ENCODE measurements around the gene DELE1.
A peak's percentile ranks its signal among the peaks of the same experiment; 100 is the strongest.

DELE1 gene, protein sequence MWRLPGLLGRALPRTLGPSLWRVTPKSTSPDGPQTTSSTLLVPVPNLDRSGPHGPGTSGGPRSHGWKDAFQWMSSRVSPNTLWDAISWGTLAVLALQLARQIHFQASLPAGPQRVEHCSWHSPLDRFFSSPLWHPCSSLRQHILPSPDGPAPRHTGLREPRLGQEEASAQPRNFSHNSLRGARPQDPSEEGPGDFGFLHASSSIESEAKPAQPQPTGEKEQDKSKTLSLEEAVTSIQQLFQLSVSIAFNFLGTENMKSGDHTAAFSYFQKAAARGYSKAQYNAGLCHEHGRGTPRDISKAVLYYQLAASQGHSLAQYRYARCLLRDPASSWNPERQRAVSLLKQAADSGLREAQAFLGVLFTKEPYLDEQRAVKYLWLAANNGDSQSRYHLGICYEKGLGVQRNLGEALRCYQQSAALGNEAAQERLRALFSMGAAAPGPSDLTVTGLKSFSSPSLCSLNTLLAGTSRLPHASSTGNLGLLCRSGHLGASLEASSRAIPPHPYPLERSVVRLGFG

DNA sequence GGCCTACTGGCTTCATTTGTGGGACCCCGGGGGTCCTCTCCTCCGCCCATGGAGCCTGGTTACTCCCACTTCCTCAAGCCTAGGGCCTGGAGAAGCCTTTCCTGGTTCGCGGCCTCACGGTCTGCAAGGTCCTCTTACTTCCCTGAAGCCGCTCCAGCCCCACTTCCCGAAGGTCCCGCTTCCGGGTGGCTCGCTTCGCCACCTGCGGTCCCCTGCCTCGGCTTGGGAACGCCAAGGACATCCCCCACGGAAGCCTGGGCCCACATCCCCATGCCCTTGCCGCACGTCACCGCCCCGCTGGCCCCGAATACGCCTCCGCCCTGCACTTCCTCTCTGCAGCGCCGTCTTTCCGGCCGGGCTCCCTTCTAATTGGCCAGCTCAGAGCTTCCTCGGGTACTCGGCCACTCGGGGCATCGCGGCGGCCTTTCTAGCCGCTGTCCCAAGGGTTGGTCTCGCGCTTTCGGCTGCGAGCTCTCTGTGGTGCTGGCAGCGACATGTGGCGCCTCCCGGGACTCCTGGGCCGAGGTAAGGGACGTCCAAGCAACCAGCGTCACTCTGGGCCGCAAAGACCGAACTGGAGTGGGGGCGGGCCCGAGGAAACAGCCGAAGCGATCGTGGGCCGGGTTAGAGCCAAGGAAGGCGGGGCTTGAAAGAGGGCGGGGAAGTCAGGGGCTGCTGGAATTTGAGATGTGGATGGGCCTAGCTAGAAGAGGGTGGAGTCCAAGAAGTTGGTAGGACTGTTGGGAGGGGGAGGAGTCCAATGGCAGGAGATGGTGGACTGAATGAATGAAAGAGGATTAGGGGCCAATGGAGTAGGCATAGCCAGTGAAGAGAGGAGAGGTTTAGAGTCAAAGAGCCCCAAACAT, at the start of gene DELE1:
Gene DELE1, plus strand, starts transcription at position 424 of the 866 bp plus-strand sequence. Its CDS starts 71 bp downstream, at position 495.
- DNase-seq = peak; percentile 98

DNA sequence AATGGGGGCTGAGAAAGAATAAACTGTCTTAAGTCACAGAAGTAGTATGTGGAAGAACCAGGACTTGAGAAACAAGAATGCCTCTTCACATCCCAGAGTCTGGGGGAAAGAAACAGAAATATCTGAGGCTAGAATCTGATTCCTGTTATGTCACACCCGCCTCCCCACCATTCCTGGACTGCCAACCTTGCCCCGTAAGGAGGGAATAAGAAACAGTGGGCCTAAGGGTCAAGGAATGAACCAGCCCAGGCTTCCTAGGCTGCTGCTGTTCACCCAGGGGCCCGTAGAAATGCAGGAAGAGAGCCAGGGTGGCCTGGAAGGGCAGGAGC, 49.8 kb upstream of the DELE1 start:
- no peak for DNase-seq

DNA sequence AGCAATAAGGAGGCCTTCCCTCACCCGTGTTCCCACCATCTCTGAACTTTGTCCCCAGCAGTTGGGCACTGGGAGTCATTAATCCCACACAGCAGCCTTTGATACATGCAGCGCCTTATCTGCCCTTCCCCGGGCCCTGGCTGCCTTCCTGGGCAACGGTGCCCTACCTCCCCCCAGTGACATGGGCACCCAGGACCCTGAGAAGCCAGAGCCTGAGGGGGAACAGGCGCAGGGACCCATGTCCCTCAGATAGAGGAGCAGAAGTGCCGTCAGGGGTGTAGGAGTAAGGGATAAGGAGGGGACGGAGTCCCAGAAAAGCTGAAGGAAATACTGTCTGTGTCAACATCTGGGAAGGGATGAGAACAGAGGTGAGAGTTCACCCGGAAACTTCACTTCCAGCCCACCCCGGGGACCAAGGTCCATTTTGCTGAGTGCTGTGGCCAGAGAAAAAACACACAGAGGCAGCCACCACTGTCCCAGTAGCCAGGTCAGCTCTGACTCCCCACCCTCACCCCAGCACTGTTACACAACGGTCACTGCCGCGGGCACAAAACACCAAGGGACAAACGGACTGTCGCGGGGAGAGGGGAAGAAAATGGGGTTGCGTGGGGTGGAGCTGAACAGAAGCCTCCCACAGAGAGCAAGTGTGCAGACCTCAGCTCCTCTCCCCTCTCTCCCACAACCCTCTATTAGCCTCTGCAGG, 49.3 kb upstream of the DELE1 start:
- DNase-seq = no peak

GRCh38 chr5:141875022-141875740, 48.5 kb upstream of the DELE1 start:
- DNase-seq = no peak

DNA sequence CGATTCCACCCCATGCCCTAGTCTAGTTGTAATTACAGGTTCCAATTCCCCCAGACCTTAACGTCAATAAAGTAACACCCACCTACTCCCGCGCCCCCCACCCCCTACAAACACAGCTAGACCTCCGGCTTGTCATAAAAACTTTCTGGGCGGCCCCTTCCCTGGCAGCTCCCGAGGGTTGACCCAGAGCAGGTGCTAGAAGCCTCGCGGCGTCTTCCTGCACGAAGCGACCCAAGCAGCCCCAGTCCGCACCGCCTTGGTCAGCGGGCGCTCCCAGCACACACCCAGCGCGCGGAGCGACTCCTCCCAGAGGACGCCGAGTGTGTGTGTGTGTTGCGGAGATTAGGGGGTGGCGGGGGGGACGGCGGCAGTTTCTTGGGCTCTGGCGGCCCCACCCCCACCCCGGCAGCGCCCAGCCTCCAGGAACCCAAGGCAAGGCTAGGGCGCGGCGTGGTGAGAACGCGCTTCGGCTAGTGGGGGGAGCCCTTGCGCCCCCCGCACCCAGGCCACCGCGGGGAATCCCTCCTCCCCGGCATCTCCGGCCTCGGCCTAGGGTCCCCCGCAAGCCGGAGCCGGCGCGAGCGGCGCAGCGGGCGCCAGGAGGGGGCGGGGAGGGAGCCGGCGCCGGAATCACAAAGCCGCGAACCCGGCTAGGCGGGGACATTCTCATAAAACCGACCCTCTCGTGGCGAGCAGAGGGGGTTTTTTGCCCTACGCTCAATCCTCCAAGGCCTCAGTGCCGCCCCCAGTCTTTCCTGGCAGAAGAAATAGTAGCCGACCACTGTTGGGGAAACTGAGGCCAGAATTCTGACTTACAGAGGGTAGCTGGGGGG, 47.7 kb upstream of the DELE1 start:
- DNase-seq = peak; percentile 84

GRCh38 chr5:141876628-141877355, 46.9 kb upstream of the DELE1 start:
- DNase-seq = no peak

GRCh38 chr5:141877356-141878185, 46.1 kb upstream of the DELE1 start:
- peak; percentile 29 for DNase-seq

DNA sequence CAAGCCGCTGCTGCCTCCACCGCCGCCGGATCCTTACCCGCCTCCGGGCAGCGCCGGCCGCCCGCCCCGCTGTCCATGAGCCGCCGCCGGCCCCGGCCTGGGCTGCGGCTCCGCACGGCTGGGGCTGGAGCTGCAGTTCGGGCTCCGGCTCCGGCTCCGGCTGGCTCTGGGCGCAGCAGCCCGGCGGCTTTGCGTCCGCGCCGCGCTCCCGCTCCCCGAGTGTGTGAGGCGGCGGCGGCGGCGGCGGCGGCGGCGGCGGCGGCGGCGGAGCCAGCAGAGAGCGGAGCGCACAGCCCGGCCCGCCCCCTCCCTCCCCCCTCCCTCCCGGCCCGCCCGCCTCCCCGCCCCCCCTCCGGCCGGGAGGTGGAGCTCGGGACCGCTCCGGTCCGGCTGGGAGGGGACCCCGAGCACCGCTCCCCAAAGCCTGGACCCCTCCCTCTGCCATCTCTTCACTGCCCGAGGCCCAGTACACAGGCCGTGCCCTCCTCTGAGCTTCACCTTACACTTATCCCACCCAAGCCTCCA, 45.4 kb upstream of the DELE1 start, which contains the start of gene PCDH1:
Gene PCDH1, minus strand, starts transcription at position 225 of the 525 bp plus-strand sequence. Its CDS starts 148 bp downstream, at position 77.
- peak; percentile 37 for DNase-seq

GRCh38 chr5:141878711-141879425, 44.8 kb upstream of the DELE1 start:
- peak; percentile 96 for DNase-seq

DNA sequence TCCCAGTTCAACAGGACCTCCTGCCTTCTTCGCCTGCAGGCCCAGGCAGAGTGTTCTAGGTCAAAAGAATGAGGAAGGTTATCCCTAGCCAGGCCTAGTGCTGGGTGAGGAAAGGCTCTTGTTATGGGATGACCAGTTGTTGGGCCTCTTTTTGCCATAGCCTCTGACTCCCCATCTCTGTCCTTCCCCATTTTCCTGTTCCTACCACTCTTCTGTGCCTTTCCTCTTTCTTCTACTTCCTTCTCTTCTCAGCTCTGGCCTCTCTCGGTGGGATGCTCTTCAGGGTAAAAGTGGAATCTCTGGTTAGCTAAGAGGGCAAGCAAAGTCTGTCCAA, 44.3 kb upstream of the DELE1 start:
- DNase-seq = no peak

GRCh38 chr5:141879941-141880738, 43.5 kb upstream of the DELE1 start:
- DNase-seq = no peak

GRCh38 chr5:141880961-141881801, 42.5 kb upstream of the DELE1 start:
- DNase-seq = no peak

DNA sequence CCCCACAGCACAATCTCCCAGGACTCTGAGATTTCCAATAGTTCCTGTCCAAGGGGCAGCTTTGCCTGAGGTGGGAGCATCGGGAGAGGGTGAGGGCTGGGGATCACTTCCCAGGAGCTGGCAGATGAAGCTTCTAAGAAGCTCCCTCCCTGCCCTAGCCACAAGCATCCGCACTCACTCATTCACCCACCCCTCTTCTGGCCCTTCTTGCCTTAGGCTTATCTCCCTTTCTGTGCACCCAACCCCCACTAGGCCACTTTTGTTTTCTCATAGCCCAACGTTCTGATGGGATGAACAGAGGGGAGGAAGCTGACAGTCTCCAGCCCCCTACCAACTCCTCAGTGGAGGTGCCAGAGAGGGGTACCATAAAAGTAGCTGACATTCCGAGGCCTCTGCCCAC, 41.8 kb upstream of the DELE1 start:
- no peak for DNase-seq

DNA sequence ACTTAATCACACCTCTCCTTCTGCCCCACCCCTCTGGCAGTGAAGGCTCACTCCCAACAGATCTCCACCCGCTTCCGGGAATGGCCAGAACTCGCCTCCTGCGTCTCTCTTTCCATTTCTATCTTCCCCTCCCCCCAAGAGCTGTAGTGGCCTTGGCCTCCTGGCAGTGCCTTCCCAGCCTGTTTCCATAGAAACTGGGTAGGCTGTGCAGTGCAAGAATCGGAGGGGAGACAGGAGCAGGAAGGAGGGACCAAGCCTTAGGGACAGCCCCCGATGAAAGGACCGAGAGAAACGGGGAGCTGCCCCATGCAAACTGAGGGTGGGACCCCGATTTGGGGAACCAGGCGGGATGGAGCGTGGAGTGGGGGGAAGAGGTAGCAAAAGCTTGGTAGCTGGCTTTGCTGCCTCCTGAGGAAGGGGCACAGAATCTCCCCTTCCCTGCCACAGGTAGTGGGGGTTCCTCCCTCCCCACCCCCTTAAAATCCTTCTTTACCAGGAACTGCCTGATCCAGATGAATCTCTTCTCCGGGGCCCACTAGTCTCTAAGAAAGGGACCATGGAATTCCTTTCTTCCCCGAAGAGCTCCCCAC, 41.0 kb upstream of the DELE1 start:
- DNase-seq = no peak

DNA sequence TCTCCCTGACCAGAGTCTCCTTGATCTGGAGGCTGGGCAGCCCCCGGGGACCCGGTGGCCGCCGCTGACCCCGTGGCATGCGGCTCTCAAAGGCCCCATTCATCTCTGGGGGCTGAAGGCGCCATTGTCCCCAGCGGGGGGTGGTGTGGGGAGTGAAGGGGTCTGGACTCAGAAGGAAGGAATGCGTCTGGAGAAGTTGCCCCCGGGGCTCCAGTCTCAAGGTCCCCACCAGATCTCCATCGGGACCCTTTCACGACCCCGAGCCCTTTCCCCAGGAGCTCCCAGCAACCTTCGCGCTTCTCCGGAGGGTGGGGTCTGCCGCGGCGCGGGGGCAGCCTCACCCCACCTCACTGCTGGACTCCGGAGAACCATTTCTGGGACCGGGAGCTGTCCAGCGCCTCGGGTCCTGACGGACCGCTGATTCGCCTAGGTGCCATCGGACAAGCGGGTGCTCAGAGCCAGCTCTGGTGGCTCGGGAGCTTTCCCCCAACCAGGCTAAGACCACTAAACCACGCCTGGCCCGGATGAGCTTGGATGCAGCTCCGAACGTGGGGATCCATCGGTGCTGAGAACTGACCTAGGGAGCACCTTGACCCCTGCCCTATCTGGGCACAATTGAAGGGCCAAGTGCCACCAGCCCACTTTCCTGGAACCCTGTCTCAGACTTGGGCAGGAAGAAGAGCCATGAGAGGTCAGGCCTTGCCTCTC, 40.3 kb upstream of the DELE1 start:
- peak; percentile 66 for DNase-seq

- DNase-seq = no peak
These were observed 39.8 kb upstream of the DELE1 start for GRCh38 chr5:141883892-141884318.

Data from hematopoietic multipotent progenitor cell treated with erythropoietin and hydrocortisone succinate and interleukin-3 and kit ligand, for 4 days (in vitro differentiated cells).